C1 segment of cervical spinal cord (tissue), 14 donors: Measurements from ENCODE around the gene NRF1.
"Not testable (repeated sequence)": the region's sequence is repeated elsewhere in the genome, so short reads cannot be mapped to it uniquely, and the experiment has no call there.

Experiments used
- DNase-seq, 14 donors: peaks; one replicate each; lab custom pipeline; 2025; lab: John Stamatoyannopoulos, UW

The NRF1 gene

GRCh38 chr7:129607471-129608120 lies 3.9 kb upstream of the NRF1 start:
- no peak for DNase-seq

DNA sequence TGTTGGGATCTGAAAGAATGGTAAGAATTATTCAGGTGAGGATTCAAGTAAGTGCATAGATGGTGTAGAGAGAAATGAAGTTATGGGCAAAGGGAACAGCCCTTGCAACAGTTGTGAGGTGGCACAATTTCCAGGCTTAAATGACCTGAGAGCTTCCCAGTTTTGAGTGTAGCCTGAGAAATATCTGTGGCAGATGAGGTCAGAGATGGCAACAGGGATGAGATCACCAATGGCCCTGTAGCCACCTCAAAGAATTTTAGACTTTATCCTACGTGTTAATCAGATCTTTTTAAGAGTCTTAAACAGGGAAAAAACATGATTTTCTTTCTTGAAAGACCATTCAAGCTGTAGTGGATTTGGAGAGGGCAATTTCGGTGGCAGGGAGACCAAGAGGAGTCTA lies 1.9 kb upstream of the NRF1 start:
- no peak for DNase-seq

GRCh38 chr7:129610709-129611245 lies 743 bp upstream of the NRF1 start:
- peak in 4 of 14 donors; percentile 32 to 60 (median 42) for DNase-seq

GRCh38 chr7:129612112-129613015 lies 844 bp downstream of the NRF1 start:
- DNase-seq: peak in 8 of 14 donors; percentile 30 to 64 (median 38)

DNA sequence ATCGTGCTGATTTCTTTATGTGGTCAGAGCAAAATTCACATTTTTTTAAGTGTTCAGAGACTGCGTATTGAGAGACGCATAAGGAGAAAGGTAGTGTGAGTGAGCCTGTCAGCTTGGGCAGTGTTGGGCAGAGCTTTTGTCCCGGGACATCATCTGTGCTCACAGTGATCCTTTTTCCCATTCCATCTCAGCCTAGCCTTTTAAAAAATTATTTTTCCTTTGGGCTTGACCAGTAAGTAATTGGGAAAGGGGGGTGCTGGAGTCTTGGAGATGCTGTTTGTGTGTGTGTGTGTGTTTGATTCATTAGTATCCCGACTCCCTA lies 1.5 kb downstream of the NRF1 start:
- DNase-seq: no peak

DNA sequence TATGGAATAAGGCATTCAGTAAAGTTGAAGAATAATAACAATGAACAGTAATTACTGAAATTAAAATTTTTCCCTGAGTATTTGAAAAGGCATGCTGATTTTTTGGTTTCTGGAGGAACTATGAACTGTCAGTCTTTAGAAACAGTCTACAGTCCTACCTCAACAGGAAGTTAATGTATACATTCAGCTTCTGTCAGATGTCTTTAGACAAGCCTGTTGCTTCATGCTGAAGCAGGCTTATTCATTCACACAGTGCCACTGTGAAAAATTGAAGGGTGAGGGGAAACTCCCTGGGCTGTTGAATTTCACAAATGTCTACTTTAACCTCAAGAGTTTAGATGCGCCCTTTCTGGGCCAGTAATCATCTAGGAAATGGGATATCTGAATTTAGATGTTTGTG lies 3.5 kb downstream of the NRF1 start:
- DNase-seq: no peak

GRCh38 chr7:129616530-129616929 lies 5.0 kb downstream of the NRF1 start:
- DNase-seq: no peak

GRCh38 chr7:129617178-129617577 lies 5.7 kb downstream of the NRF1 start:
- no peak for DNase-seq

DNA sequence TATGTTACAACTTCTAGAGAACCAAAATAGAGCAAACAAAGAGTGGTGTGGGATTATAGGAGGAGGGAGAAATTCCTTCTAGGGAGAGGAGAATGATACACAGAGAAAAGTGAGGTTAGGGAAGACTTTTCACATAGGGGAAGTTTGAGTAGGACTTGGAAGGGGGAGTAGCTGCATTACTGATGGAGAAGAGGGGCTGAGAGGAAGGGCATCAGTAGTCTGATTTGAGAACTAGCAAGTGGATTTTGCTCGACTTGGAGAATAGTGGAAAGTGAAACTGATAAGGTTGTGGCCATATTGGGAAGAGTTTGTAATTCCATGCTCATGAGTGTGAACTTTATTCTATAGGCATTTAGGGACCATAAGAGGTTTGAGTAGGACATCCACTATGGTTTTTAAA lies 6.1 kb downstream of the NRF1 start:
- DNase-seq: no peak

DNA sequence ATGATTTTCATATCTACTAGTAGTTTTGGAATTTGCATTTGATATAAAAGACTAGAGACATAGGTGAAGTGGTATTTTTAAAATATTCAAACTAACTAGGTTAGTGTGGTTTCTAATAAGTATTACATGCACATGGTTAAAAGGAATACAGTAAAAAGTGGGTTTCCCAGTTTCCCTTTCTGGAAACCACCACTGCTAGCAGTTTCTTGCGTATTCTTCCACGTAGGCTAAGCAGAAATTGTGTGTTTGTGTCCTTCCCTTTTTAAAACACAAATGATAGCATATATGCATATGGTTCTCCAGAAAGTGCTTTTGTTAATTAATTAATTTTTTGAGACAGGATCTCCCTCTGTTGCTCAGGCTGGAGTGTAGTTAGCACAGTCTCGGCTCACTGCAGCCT lies 15.4 kb downstream of the NRF1 start:
- no peak for DNase-seq

DNA sequence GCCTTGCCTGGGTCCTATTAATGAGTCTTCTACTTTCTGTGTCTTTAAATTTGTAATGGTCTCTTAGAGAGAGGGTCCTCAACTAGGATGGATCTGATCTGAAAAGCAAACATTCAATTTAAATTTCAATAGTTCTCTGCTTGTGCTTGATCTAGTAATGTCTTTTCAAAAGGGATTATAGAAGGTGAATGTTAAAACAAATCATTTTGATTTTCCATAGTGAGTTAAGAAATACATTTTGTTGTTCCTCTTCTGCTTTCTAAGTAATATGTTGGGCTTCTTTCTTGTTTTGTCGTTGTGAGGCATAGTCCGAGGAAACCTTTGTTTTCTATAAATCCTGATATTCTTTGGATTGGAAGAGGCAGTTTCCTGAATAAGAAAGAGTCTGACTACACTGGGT lies 18.8 kb downstream of the NRF1 start:
- no peak for DNase-seq

- no peak for DNase-seq
These were observed 23.0 kb downstream of the NRF1 start for GRCh38 chr7:129634361-129635034.

DNA sequence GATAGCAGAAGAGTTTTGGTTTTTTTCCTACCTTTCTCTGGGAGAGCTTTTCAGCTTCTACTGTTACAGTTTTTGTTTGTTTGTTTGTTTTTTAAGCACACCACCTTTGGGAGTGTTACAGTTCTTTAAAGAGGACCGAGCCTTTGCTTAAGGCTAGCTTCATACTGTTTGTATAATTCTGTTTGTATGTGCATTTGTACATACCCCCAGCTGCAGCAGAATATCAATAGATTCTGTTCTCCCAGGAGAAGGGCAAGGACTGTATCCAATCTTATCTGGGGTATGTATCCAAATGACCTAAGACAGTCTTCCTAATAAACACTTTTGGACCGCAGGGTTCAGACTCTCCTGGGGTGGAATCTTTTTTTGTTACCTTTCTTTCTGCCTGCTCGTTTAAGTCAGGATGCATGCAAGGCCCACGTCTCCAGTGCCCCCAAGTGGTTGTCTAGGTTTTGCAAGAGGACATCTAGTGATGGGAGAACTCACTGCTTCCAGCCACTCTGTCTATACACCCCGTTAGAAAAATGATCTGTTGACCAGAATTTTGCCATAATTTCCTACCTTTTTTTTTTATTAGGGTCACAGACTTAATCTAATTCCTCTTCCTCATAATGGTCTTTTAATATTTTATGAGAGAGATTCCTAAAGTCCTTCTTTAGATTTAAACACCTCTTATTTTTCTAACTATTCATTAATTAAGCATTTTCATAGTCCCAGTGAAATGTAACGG lies 23.9 kb downstream of the NRF1 start:
- DNase-seq: peak in 10 of 14 donors; percentile 5 to 43 (median 18)

GRCh38 chr7:129636030-129636550 lies 24.6 kb downstream of the NRF1 start:
- DNase-seq: not testable (repeated sequence)

GRCh38 chr7:129636641-129637040 lies 25.1 kb downstream of the NRF1 start:
- no peak for DNase-seq

GRCh38 chr7:129640400-129640799 lies 28.9 kb downstream of the NRF1 start:
- DNase-seq: no peak

DNA sequence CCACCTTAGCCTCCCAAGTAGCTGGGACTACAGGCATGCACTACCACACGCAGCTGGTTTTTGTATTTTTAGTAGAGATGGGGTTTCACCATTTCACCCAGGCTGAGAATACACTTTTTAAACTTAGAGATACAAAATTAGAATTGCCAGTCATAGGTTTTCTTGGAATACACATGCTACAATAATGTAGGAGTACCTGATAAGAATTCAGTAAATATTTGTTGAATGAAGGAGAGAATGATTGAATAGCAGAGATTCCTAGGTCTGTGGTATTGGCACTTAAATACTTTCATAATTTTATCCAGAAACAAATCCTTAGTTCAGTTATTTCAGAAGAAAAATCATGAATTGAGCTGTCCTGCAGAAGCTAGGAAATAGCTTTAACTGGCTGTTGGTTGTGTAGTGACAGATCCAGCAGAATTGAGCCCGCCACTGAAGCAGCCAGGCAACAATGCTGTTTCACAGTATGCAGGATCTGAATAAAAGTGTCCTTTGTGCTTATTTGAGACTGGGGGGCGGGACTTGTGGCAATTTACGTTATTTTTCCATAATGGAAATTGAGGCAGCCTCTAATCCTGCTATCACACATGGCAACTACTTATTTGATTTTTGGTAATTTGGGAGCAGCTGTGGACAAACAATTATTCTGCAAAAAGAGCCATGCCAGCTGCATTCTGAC lies 31.5 kb downstream of the NRF1 start:
- peak in 5 of 14 donors; percentile 3 to 14 (median 11) for DNase-seq

DNA sequence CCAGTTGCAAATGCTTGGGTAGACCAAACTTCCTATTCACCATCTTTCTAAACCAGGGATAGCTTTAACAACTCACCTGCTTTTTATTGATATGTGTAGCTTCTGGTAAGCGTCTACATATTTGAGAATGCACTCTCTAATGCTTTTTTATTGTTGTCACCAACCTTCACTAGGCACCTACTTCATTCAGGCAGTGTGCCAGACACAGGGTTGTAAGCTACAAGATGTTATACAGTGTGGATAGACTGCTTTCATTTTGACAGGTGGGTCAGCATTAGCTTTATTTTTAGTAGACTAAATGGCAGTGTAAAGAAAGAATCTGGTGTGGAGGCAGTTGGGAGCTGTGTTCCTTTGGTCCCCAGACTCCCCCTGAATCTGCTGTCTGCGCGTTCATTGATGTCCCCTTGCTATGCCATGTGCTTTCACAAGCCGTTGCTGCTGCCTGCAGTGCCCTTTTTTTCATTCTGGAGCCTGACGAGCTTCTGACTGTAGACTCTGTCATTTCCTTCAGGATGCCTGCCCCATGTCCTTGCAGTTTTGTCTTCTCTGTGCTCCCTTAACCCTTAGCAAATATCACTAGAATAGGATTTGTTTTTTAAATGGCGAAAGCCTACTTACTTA lies 32.1 kb downstream of the NRF1 start:
- peak in 1 of 14 donors; percentile 2 for DNase-seq

DNA sequence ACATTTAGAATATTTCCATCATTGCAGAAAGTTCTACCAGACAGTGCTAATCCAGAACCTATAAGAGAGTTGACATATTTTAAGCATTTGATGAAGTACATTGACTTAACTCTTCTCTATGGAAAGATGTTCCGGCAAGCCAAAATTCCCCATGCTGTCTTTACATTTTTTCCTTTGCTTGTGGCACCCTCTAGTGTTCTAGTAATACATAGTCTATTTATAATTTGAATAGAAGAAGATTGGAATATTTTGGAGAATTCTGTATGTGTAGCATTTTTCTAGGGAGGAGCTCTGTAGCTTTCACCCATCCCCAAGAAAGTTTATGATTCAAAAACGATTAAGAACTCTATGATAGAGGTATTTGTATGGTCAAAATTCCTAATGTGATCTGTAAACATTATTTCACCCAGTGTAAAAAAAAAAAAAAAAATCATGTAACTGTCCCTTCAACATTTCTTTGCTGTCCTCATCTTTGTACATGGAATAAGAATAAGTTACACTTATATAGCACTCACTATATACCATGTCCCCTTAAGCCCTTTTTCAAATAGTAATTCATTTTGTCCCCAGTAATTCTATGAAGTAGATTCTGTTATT lies 33.2 kb downstream of the NRF1 start:
- peak in 2 of 14 donors; percentile 5 to 29 for DNase-seq
